ENCODE measurements around the gene MDH2.
A peak's percentile ranks its signal among the peaks of the same experiment; 100 is the strongest.
"Not testable (repeated sequence)": the region's sequence is repeated elsewhere in the genome, so short reads cannot be mapped to it uniquely, and the experiment has no call there.

Gene MDH2

GRCh38 chr7:76047811-76048667, at the start of gene MDH2, which contains the start of gene STYXL1:
Gene MDH2, plus strand, starts transcription at chr7:76048106. Its CDS starts 55 bp downstream, at chr7:76048161.
Gene STYXL1, minus strand, starts transcription at chr7:76048000. Its CDS starts 17,477 bp downstream, at chr7:76030523.
- peak; percentile 93 to 95 for DNase-seq

- no peak for DNase-seq
Observed at GRCh38 chr7:76000566-76000965, 47.3 kb upstream of the MDH2 start.

- DNase-seq: no peak
Observed at GRCh38 chr7:76002139-76002538, 45.8 kb upstream of the MDH2 start.

- DNase-seq: no peak
Observed at GRCh38 chr7:76002822-76003221, 45.1 kb upstream of the MDH2 start.

GRCh38 chr7:76003351-76003750, 44.6 kb upstream of the MDH2 start:
- DNase-seq: no peak

- not testable (repeated sequence) for DNase-seq
Observed at GRCh38 chr7:76005004-76005403, 42.9 kb upstream of the MDH2 start.

- peak in 1 of 2 experiments; percentile 47 for DNase-seq
Observed at GRCh38 chr7:76008156-76008687, 39.7 kb upstream of the MDH2 start.

- no peak for DNase-seq
Observed at GRCh38 chr7:76009672-76010600, 38.0 kb upstream of the MDH2 start.

GRCh38 chr7:76011442-76011861, 36.5 kb upstream of the MDH2 start:
- no peak for DNase-seq

- DNase-seq: no peak
Observed at GRCh38 chr7:76016191-76016947, 31.5 kb upstream of the MDH2 start.

GRCh38 chr7:76018520-76018919, 29.4 kb upstream of the MDH2 start:
- DNase-seq: not testable (repeated sequence)

- DNase-seq: peak; percentile 84 to 86
Observed at GRCh38 chr7:76020031-76020714, 27.7 kb upstream of the MDH2 start.

- no peak for DNase-seq
Observed at GRCh38 chr7:76022026-76022780, 25.7 kb upstream of the MDH2 start.

GRCh38 chr7:76023002-76023401, 24.9 kb upstream of the MDH2 start:
- DNase-seq: no peak

GRCh38 chr7:76029682-76030081, 18.2 kb upstream of the MDH2 start:
- not testable (repeated sequence) for DNase-seq

GRCh38 chr7:76031964-76032363, 15.9 kb upstream of the MDH2 start:
- DNase-seq: no peak

- no peak for DNase-seq
Observed at GRCh38 chr7:76037310-76037709, 10.6 kb upstream of the MDH2 start.

- no peak for DNase-seq
Observed at GRCh38 chr7:76040126-76040525, 7.8 kb upstream of the MDH2 start.

GRCh38 chr7:76044375-76044865, 3.5 kb upstream of the MDH2 start:
- DNase-seq: no peak

GRCh38 chr7:76047305-76047810, 548 bp upstream of the MDH2 start:
- no peak for DNase-seq

- DNase-seq: peak; percentile 52 to 53
Observed at GRCh38 chr7:76048668-76048988, 722 bp downstream of the MDH2 start.
